ENCODE results near the gene GRPEL2. TPM values are rescaled to one million over a fixed set of nuclear protein-coding genes. Genes with fewer than 3 reads are reported as not detected.

GRPEL2 gene
- total RNA-seq = 11.9 and 17.5 TPM in 2 replicates

GRCh38 chr5:149345147-149345891 is at the start of gene GRPEL2:
Gene GRPEL2 (plus strand): TSS chr5:149345499. CDS start chr5:149345540, 41 bp downstream.

GRCh38 chr5:149357370-149358293 is 12.3 kb downstream of the GRPEL2 start, which contains the start of gene PCYOX1L:
Gene PCYOX1L (plus strand): TSS chr5:149358046. CDS start chr5:149358069, 23 bp downstream.

GRCh38 chr5:149379177-149379761 is 34.0 kb downstream of the GRPEL2 start, which contains the start of gene IL17B:
Gene IL17B (minus strand): TSS chr5:149379292. CDS start chr5:149379225, 67 bp downstream.

Other genes with a start within 250 kb of the GRPEL2 start
- gene ABLIM3, start 204.0 kb upstream of the GRPEL2 start, total RNA-seq = 31.9 and 37.2 TPM in 2 replicates
- 22.4 and 24.6 TPM in 2 replicates for gene AFAP1L1, start 73.6 kb upstream of the GRPEL2 start, total RNA-seq
- gene PCYOX1L, start 12.5 kb downstream of the GRPEL2 start, total RNA-seq = 15.7 and 16.4 TPM in 2 replicates
- not detected in 2 replicates for gene IL17B, start 33.8 kb downstream of the GRPEL2 start, total RNA-seq
- gene CSNK1A1, start 205.9 kb downstream of the GRPEL2 start, total RNA-seq = 241 and 261 TPM in 2 replicates
- gene ARHGEF37, start 236.0 kb downstream of the GRPEL2 start, total RNA-seq = 6.3 and 8.7 TPM in 2 replicates